CD4-positive, alpha-beta T cell (primary cell): ENCODE data around the gene PAX2. TPM values are rescaled to one million over a fixed set of nuclear protein-coding genes. Genes with fewer than 3 reads are reported as not detected.

Experiments
- ATAC-seq: fragments of 200-7000 bp; cut with Tn5 transposase; one replicate; pipeline ENCODE4 v1.10.0; 2022; ENCODE audit warnings: mild to moderate bottlenecking; ENCODE audit not compliant: poor library complexity
- CTCF ChIA-PET: fragments of 350-600 bp; sonication (Branson Sonifier 250); formaldehyde crosslinking; loops from one replicate; lab custom pipeline; 2021; ENCODE audit warnings: antibody characterized with exemption, inconsistent platforms; lab: Charles Lee
- POLR2A ChIA-PET: fragments of 350-600 bp; sonication (Branson Sonifier 250); formaldehyde crosslinking; loops from one replicate; lab custom pipeline; 2021; ENCODE audit warnings: antibody characterized with exemption, inconsistent platforms; lab: Charles Lee
- DNase-seq, 14 experiments: peaks; one replicate each; pipeline ENCODE4 v3.0.0-alpha.2; 2013 to 2020; ENCODE audit warnings: mixed read lengths in 2 of 14
- H3K27ac ChIP-seq, 2 donors: one replicate each; pipeline versions ENCODE4 v1.5.1 to v1.7.0; 2013; ENCODE audit warnings: low read length in 2 of 2, low read depth in 1 of 2, mild to moderate bottlenecking in 1 of 2
- H3K27me3 ChIP-seq, 2 experiments: 1 replicate in 1 of 2; 2 replicates in 1 of 2; pipeline versions ENCODE4 v1.6.1 to v1.7.0; 2013; ENCODE audit warnings: low read length in 2 of 2, control low read depth in 1 of 2, mild to moderate bottlenecking in 1 of 2, moderate library complexity in 1 of 2; ENCODE audit not compliant: insufficient read depth in 2 of 2, control insufficient read depth in 1 of 2
- H3K36me3 ChIP-seq: one replicate; pipeline ENCODE4 v1.6.1; 2013; ENCODE audit warnings: low read length, control low read depth; ENCODE audit not compliant: insufficient read depth
- H3K4me1 ChIP-seq: one replicate; pipeline ENCODE4 v1.6.1; 2013; ENCODE audit warnings: low read length, control low read depth; ENCODE audit not compliant: insufficient read depth
- H3K4me3 ChIP-seq: one replicate; pipeline ENCODE4 v1.5.1; 2013; ENCODE audit warnings: mild to moderate bottlenecking, low read length, moderate library complexity
- H3K9me3 ChIP-seq, 2 experiments: 1 replicate in 1 of 2; 2 replicates in 1 of 2; pipeline versions ENCODE4 v1.6.1 to v1.7.0; 2013; ENCODE audit warnings: low read length in 2 of 2, mild to moderate bottlenecking in 2 of 2, control low read depth in 1 of 2, moderate library complexity in 1 of 2; ENCODE audit not compliant: control insufficient read depth in 1 of 2, insufficient read depth in 1 of 2
- H3K27ac Mint-ChIP-seq: one replicate; pipeline ENCODE4 v1.8.0; 2020; ENCODE audit warnings: mixed read lengths
- H3K27me3 Mint-ChIP-seq: one replicate; pipeline ENCODE4 v1.8.0; 2021; ENCODE audit warnings: mixed read lengths
- H3K36me3 Mint-ChIP-seq: one replicate; pipeline ENCODE4 v1.8.0; 2021; ENCODE audit warnings: low read depth, mixed read lengths
- H3K4me1 Mint-ChIP-seq: one replicate; pipeline ENCODE4 v1.8.0; 2021; ENCODE audit warnings: low read depth, mixed read lengths
- H3K4me3 Mint-ChIP-seq: one replicate; pipeline ENCODE4 v1.8.0; 2020; ENCODE audit warnings: mild to moderate bottlenecking, mixed read lengths
- H3K9me3 Mint-ChIP-seq: one replicate; pipeline ENCODE4 v1.8.0; 2020; ENCODE audit warnings: mixed read lengths
- intact Hi-C, 2 experiments: fragments of 100-400 bp; cut with DNase I in 1 of 2; cut with micrococcal nuclease in 1 of 2; formaldehyde crosslinking; loops; one replicate each; pipeline versions ENCODE4 v1.15.1 to v1.9.0; 2023 to 2025; cut with DNase I, micrococcal nuclease
- total RNA-seq, 174 experiments: library from RNA in 2 of 174; stranded (reverse) in 2 of 174; gene quantifications; one replicate each; pipeline ENCODE4 v1.2.3 and lab custom pipeline; 2021 to 2026
- TF ChIP-seq, protein P1 (sequence below): fragments of 200-600 bp; IDR thresholded peaks from one replicate; pipeline ENCODE4 v1.8.0; 2022; ENCODE audit warnings: antibody characterized with exemption, mild to moderate bottlenecking

Gene PAX2
- total RNA-seq, 2 experiments from 2014 or later = not detected

GRCh38 chr10:100735337-100736143, 9.8 kb upstream of the PAX2 start:
- H3K27me3 Mint-ChIP-seq = peaks cover 93% of the 10 kb centered on the region
- POLR2A ChIA-PET = no interaction called here
- CTCF ChIA-PET = no interaction called here
- H3K27me3 ChIP-seq = peaks cover 78 to 96% of the 10 kb centered on the region in 2 experiments
- no peak overlapping the region for H3K27ac Mint-ChIP-seq
- peaks cover 0 to 30% of the 10 kb centered on the region in 2 experiments for H3K9me3 ChIP-seq
- H3K9me3 Mint-ChIP-seq = no peaks in the 10 kb centered on the region
- peaks cover 35% of the 10 kb centered on the region for H3K4me1 Mint-ChIP-seq
- no peak overlapping the region for H3K27ac ChIP-seq
- H3K36me3 ChIP-seq = no peaks in the 10 kb centered on the region
- TF ChIP-seq, protein P1, sequence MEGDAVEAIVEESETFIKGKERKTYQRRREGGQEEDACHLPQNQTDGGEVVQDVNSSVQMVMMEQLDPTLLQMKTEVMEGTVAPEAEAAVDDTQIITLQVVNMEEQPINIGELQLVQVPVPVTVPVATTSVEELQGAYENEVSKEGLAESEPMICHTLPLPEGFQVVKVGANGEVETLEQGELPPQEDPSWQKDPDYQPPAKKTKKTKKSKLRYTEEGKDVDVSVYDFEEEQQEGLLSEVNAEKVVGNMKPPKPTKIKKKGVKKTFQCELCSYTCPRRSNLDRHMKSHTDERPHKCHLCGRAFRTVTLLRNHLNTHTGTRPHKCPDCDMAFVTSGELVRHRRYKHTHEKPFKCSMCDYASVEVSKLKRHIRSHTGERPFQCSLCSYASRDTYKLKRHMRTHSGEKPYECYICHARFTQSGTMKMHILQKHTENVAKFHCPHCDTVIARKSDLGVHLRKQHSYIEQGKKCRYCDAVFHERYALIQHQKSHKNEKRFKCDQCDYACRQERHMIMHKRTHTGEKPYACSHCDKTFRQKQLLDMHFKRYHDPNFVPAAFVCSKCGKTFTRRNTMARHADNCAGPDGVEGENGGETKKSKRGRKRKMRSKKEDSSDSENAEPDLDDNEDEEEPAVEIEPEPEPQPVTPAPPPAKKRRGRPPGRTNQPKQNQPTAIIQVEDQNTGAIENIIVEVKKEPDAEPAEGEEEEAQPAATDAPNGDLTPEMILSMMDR = no peak
- ATAC-seq = no peak
- H3K4me3 ChIP-seq = no peak overlapping the region
- intact Hi-C loops = no loop called here
- peaks cover 28% of the 10 kb centered on the region for H3K4me1 ChIP-seq
- H3K4me3 Mint-ChIP-seq = no peak overlapping the region
- no peaks in the 10 kb centered on the region for H3K36me3 Mint-ChIP-seq
- DNase-seq = no peak

GRCh38 chr10:100736144-100736808, 9.1 kb upstream of the PAX2 start:
- H3K4me3 Mint-ChIP-seq = no peak overlapping the region
- peaks cover 93% of the 10 kb centered on the region for H3K27me3 Mint-ChIP-seq
- POLR2A ChIA-PET = no interaction called here
- TF ChIP-seq, protein P1 = no peak
- no peaks in the 10 kb centered on the region for H3K9me3 Mint-ChIP-seq
- Histone ChIP-seq H3K36me3 (no peaks in the 10 kb centered on the region), H3K9me3 (peaks cover 0 to 26% of the 10 kb centered on the region in 2 experiments), H3K27me3 (peaks cover 78 to 96% of the 10 kb centered on the region in 2 experiments), H3K27ac (no peak overlapping the region), H3K4me1 (peaks cover 21% of the 10 kb centered on the region), H3K4me3 (no peak overlapping the region)
- H3K27ac Mint-ChIP-seq = no peak overlapping the region
- CTCF ChIA-PET = no interaction called here
- intact Hi-C loops = no loop called here
- peaks cover 29% of the 10 kb centered on the region for H3K4me1 Mint-ChIP-seq
- no peak for DNase-seq
- H3K36me3 Mint-ChIP-seq = no peaks in the 10 kb centered on the region
- no peak for ATAC-seq

DNA sequence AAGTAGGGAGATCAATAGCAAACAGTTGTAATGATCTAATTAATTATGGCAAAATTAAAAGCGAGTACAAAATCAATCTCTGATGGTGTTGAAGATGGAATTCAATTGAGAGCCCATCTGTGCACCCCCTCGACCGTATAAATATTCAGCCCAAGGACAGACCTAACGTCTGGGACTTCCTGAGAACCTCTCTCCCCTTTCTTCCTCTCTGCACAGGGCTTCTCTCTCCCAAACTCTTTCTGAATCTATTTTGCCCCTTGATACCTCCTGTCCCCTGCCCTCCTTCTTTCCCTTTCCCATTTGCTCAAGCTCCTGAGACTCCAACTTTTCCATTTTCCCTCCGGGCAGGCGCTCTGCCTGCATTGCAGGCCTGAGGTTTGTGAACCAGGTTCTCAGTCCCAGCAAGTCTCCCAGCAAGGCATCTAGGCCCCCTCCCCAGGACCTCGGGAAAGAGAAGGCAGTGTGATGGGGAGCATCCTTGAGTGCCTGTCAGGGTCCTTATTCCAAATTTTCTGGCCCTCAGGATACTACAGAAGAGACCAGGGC, 8.5 kb upstream of the PAX2 start:
- H3K27me3 ChIP-seq = peaks cover 78 to 96% of the 10 kb centered on the region in 2 experiments
- no peak for ATAC-seq

More for the DNA sequence above, 8.5 kb upstream of the PAX2 start:
- Mint-ChIP-seq H3K4me3 (no peak overlapping the region), H3K9me3 (no peaks in the 10 kb centered on the region), H3K4me1 (peaks cover 23% of the 10 kb centered on the region), H3K27me3 (peaks cover 92% of the 10 kb centered on the region), H3K36me3 (no peaks in the 10 kb centered on the region), H3K27ac (no peak overlapping the region)
- H3K27ac ChIP-seq = no peak overlapping the region
- intact Hi-C loops = no loop called here
- no peak for DNase-seq
- POLR2A ChIA-PET = no interaction called here
- no peaks in the 10 kb centered on the region for H3K36me3 ChIP-seq
- CTCF ChIA-PET = no interaction called here
- TF ChIP-seq, protein P1 = no peak
- peaks cover 18% of the 10 kb centered on the region for H3K4me1 ChIP-seq
- no peak overlapping the region for H3K4me3 ChIP-seq
- peaks cover 0 to 26% of the 10 kb centered on the region in 2 experiments for H3K9me3 ChIP-seq
